Kidney (tissue), 14 donors: Measurements from ENCODE around the gene TRIM52. TPM values are rescaled to one million over a fixed set of nuclear protein-coding genes. Genes with fewer than 3 reads are reported as not detected.

Source experiments
- DNase-seq, 5 donors: peaks; one replicate each; pipeline ENCODE4 v3.0.0-alpha.2; 2013 to 2020
- FAIRE-seq: peaks from 2 replicates; lab custom pipeline; 2012; peaks lifted over from hg19 to GRCh38; lab: Jason Lieb, UNC
- H3K27ac ChIP-seq, 2 donors: one replicate each; pipeline ENCODE4 v1.7.0; 2013; ENCODE audit warnings: low read depth in 2 of 2, low read length in 2 of 2, inconsistent platforms in 1 of 2
- H3K27me3 ChIP-seq: one replicate; pipeline ENCODE4 v1.7.1; 2013; ENCODE audit warnings: low read length, inconsistent platforms; ENCODE audit not compliant: control insufficient read depth, insufficient read depth
- H3K36me3 ChIP-seq, 3 donors: one replicate each; pipeline versions ENCODE4 v1.7.0 to v1.7.1; 2013; ENCODE audit warnings: low read length in 3 of 3, control low read depth in 1 of 3, inconsistent platforms in 1 of 3; ENCODE audit not compliant: insufficient read depth in 3 of 3, control insufficient read depth in 2 of 3
- H3K4me1 ChIP-seq, 3 donors: one replicate each; pipeline versions ENCODE4 v1.7.0 to v1.7.1; 2013; ENCODE audit warnings: low read length in 3 of 3, inconsistent platforms in 1 of 3, low read depth in 1 of 3; ENCODE audit not compliant: control insufficient read depth in 2 of 3, insufficient read depth in 2 of 3
- H3K4me3 ChIP-seq, 3 donors: one replicate each; pipeline versions ENCODE4 v1.7.0 to v1.8.1; 2013; ENCODE audit warnings: low read length in 3 of 3, control low read depth in 1 of 3, inconsistent platforms in 1 of 3
- H3K9ac ChIP-seq, 3 donors: one replicate each; pipeline versions ENCODE4 v1.7.0 to v1.7.1; 2013; ENCODE audit warnings: low read length in 3 of 3, control low read depth in 1 of 3, inconsistent platforms in 1 of 3
- H3K9me3 ChIP-seq, 3 donors: one replicate each; pipeline versions ENCODE4 v1.7.0 to v1.7.1; 2013; ENCODE audit warnings: low read length in 3 of 3, control low read depth in 1 of 3, inconsistent platforms in 1 of 3; ENCODE audit not compliant: control insufficient read depth in 2 of 3, insufficient read depth in 1 of 3
- CTCF ChIP-seq: IDR thresholded peaks from 3 replicates; pipeline ENCODE4 v1.5.1; 2012; ENCODE audit warnings: mild to moderate bottlenecking, moderate library complexity, borderline replicate concordance; ENCODE audit not compliant: insufficient read depth; ENCODE audit errors: extremely low read depth
- intact Hi-C: fragments of 100-400 bp; cut with DNase I; formaldehyde crosslinking; loops from one replicate; pipeline ENCODE4 v1.11.1; 2022
- polyA plus RNA-seq: library from polyadenylated mRNA; stranded (reverse); fragments of 350-450 nt; fragmentation: Illumina TruSeq; extraction: RNeasy Lipid Tissue Mini Kit (QIAGEN cat#74804); gene quantifications from one replicate; pipeline ENCODE4 v1.2.3, GENCODE V29; 2014; ENCODE audit warnings: low read depth, low replicate concordance; ENCODE audit not compliant: insufficient read depth
- total RNA-seq: library from RNA; stranded (reverse); fragmentation: NEBNext Ultra II Directional; extraction: Animal tissue kit (Norgen Biotek cat#: 25700); gene quantifications from one replicate; pipeline ENCODE4 v1.2.1, GENCODE V29; 2021
- donor health status: control.
- donor health status: control.
- donor health status: control.
- donor health status: control.
- donor health status: control.
- donor health status: DM: yes; HTN: yes; CAD: no.
- donor health status: Normal renal cell carcinoma (clear cell type).

The TRIM52 gene
- total and polyA plus RNA-seq, 2 donors from 2014 or later = 9.7 to 18.4 TPM

- no peak for FAIRE-seq
Measured at GRCh38 chr5:181239062-181239663, 21.8 kb downstream of the TRIM52 start.

DNA sequence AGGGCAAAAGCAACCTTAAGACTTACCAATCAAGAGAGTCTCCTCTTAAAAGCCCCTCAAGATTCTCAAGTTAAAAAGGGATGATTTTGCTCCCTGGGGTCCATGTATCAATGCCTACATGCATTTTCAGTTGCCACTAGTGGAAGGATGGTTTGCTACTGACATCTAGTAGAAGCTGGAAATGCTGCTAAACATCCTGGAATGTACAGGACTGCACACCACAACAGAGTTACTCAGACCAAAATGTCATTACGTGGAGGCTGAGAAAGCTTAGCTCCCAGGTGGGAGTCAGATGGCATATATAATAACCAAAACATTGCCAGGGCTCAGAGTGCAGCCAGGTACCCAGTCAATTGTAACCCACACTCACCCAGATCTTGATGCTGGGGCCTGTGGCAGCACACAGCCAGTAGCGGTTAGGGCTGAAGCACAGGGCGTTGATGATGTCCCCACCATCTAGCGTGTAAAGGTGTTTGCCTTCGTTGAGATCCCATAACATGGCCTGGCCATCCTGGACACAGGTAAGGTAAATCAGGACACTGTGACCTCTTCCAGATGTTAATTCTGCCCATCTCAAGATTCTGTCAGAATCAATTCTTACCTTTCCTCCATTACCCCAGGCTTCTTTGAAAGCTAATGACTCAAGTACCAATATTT, 23.1 kb downstream of the TRIM52 start:
- Histone ChIP-seq H3K9me3 (no peaks in the 10 kb centered on the region), H3K27ac (no peak overlapping the region), H3K4me3 (no peak overlapping the region), H3K9ac (no peak overlapping the region), H3K4me1 (peaks cover 2 to 10% (median 9%) of the 10 kb centered on the region in 3 donors), H3K36me3 (peaks cover 25 to 71% (median 51%) of the 10 kb centered on the region in 3 donors), H3K27me3 (no peaks in the 10 kb centered on the region)
- DNase-seq (no peak), FAIRE-seq (no peak)
- no peak for TF ChIP-seq CTCF
- intact Hi-C loops = no loop called here

More at GRCh38 chr5:181239062-181239663, 21.8 kb downstream of the TRIM52 start:
- H3K9ac ChIP-seq = no peak overlapping the region
- no peaks in the 10 kb centered on the region for H3K9me3 ChIP-seq
- intact Hi-C loops = no loop called here
- TF ChIP-seq CTCF = no peak
- H3K4me1 ChIP-seq = peaks cover 2 to 11% (median 9%) of the 10 kb centered on the region in 3 donors
- no peaks in the 10 kb centered on the region for H3K27me3 ChIP-seq
- peaks cover 25 to 62% (median 45%) of the 10 kb centered on the region in 3 donors for H3K36me3 ChIP-seq
- H3K27ac ChIP-seq = no peak overlapping the region
- DNase-seq = no peak
- no peak overlapping the region for H3K4me3 ChIP-seq

GRCh38 chr5:181236954-181237641, 23.8 kb downstream of the TRIM52 start:
- Histone ChIP-seq H3K27ac (no peak overlapping the region), H3K4me3 (no peak overlapping the region), H3K4me1 (peaks cover 2 to 8% (median 5%) of the 10 kb centered on the region in 3 donors), H3K9me3 (no peaks in the 10 kb centered on the region), H3K36me3 (peaks cover 25 to 76% (median 54%) of the 10 kb centered on the region in 3 donors), H3K27me3 (no peaks in the 10 kb centered on the region), H3K9ac (no peak overlapping the region)
- TF ChIP-seq CTCF = no peak
- no peak for DNase-seq
- intact Hi-C loops = no loop called here
- FAIRE-seq = no peak
